GM19372 (cell line): Measurements from ENCODE around the gene TDRD10.
"Not testable (repeated sequence)": the region's sequence is repeated elsewhere in the genome, so short reads cannot be mapped to it uniquely, and the experiment has no call there.

Experiments used
- ATAC-seq: cut with Tn5 transposase; IDR thresholded peaks from one replicate; pipeline ENCODE4 v1.9.1; 2021; ENCODE audit warnings: mild to moderate bottlenecking, low read depth, moderate library complexity; ENCODE audit not compliant: unreplicated experiment

TDRD10 gene

DNA sequence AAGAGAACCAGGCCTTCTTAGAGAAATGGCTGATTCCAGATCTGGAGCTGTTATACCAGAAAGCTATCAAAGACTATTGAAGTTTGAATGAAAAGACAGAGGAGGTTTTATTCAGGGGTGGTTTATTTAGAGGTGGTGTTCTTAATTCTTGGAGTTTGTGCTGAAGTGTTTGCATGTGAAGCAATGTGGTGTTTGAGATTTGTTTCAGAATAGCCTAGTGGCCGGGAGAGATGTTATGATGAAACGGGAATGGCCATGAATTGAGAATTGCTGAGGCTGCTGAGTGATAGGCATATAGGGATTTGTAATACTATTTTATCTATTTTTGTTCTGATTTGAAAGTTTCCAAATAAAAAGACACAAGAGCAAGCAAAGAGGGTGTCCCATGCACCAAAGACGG, 10.7 kb downstream of the TDRD10 start:
- ATAC-seq: no peak

DNA sequence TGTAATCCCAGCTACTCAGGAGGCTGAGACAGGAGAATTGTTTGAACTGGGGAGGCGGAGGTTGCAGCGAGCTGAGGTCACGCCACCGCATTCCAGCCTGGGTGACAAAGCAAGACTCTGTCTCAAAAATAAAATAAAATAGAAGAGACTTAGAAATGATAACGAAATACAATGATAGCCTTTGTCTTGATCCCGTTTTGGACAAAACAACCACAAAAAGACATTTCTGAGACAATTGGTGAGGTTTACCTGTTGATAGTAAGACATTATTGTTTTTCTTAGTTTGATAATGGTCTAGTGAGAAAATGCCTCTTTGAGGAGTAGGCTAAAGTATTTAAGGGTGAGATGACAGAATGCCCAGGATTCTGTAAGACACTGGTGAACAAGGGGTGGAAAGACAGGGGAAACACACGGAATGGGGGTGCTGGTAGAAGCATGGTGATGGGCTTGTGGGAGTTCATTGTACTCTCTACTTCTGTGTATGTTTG, 12.1 kb downstream of the TDRD10 start:
- ATAC-seq: no peak

DNA sequence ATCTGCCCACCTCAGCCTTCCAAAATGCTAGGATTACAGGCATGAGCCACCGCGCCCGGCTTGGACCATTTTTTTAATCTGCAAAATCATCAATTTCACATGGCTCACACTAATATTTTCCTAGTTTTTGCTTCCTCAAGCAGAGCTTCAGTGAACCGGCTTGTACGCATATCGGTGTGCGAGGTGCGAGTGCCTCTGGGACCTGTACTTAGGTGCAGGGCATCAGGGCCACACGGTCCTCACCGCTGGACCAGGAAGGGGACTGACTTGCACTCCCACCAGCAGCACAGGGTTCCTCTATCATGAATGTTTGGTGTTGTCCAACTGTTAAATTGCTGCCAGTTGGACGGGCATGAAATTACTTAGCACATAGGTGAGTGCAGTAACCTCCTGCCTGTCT, 15.6 kb downstream of the TDRD10 start:
- ATAC-seq: no peak

- ATAC-seq: no peak
These were observed 17.6 kb downstream of the TDRD10 start for GRCh38 chr1:154519591-154519991.

DNA sequence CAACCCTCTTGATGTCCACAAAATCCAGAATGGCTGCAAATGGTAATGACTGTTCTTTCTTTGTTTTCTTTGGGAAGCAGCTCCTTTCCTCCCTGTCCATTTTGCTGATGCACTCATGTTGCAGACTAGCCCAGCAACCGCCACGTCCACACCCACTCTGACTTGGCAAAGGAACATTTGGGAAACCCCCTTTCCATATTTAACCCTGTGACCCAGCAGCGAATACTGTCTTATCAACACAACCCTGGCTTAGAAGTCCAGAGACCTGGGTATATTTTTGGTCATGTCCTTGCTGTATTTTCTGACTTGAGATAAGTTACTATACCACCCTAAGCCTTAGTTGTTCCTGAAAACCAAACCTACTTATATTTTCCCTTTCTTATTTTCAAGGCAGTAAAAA, 18.3 kb downstream of the TDRD10 start:
- no peak for ATAC-seq

- ATAC-seq: no peak
These were observed 19.7 kb downstream of the TDRD10 start for GRCh38 chr1:154521695-154522094.

GRCh38 chr1:154524881-154525280, 22.9 kb downstream of the TDRD10 start:
- no peak for ATAC-seq

DNA sequence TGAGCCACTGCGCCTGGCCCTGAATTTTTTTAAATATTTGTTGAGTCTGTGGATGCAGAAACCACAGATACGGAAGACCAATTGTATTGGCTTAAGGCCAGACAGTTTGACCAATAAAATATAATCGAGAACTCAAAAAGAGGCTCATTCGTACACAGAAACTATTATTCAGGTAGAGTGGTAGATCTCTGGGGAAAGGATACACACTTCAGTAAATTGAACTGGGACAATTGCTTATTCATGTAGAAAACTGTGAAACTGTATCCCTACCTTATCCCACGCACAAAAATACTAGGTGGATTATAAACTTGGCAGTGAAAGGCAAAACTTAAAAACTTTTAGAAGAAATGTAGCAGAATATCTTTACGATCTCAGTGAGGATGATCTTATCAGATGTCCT, 25.2 kb downstream of the TDRD10 start:
- ATAC-seq: no peak

- ATAC-seq: no peak
These were observed 27.3 kb downstream of the TDRD10 start for GRCh38 chr1:154529308-154529707.

DNA sequence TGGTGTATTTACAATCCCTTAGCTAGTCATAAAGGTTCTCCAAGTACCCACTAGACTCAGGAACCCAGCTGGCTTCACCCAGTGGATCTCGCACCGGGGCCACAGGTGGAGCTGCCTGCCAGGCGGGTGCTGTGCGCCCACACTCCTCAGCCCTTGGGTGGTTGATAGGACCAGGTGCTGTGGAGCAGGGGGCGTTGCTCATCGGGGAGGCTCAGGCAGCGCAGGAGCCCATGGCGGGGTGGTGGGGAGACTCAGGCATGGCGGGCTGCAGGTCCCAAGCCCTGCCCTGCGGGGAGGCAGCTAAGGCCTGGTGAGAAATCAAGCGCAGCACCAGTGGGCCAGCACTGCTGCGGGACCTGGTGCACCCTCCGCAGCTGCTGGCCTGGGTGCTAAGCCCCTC, 29.9 kb downstream of the TDRD10 start:
- not testable (repeated sequence) for ATAC-seq

DNA sequence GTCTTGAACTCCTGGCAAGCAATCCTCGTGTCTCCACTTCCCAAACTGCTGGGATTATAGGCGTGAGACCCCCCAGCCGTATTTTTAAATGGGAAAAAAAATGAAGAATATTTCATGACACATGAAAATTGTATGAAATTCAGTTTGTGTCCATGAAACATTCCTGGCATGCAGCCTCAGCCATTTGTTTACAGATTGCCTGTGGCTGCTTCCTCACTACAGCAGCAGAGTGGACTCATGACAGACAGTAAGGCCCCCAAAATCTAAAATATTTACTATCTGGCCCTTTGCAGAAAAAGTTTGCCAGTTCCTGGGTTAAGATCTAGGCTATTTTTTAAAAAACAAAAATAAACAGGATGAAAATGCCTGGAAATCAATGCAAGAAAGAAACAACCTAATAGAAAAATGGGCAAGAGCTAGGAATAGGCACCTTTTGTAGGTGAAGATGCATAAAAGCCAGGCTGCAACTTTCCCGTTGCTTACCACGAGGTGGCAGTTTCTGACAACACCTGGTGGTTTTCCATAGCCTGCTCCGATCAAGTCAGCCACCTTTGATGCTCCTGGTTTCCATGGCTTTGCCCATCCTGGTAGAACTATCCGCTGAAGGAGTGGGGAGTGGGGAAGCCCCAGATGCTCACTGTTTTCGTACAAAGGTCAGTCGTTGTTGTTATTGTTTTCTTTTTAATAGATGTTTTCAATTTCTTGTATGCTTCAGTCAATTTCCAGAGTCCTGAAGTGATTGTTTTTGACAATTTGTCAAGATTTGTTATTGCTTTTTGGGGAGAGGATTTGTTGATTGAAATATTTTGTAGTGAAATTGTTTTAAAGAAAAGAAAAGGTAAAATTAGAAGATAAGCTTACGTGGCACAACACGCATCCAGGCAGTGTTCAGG, 32.2 kb downstream of the TDRD10 start:
- ATAC-seq: no peak

GRCh38 chr1:154536570-154536969, 34.6 kb downstream of the TDRD10 start:
- no peak for ATAC-seq

- no peak for ATAC-seq
These were observed 37.8 kb downstream of the TDRD10 start for GRCh38 chr1:154539486-154540483.

- ATAC-seq: no peak
These were observed 39.2 kb downstream of the TDRD10 start for GRCh38 chr1:154541231-154541630.

DNA sequence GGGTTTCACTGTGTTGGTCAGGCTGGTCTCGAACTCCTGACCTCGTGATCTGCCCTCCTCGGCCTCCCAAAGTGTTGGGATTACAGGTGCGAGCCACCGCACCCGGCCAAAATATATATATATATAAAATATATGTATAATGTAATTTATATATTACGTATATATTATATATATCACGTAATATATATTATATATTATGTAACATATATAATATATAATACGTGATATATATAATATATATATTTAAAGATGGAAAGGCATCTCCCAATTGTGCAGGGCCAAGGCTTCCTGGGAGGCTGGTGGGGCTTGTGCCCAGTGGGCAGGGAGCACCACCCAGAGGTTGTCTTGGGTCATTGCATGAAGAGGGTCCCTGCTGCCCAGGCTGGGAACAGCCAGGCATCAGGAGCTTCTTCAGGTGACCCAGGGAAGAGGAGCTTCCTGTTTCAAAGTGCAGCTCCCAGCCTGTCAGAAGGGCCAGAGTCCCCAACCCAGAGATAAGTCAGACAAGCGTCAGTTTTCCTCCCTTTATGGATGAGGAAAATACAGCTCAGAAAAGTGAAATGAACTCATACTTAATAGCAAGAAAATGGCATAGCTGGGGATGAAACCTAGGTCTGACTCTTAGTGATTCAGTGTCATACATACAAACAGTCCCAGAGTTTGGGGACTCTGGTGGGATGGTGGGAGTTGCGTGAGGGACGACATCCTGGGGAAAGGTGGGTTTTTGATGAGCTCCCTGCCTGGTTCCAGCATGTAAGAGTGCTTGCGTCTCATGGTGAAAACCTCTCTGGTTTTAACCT, 44.4 kb downstream of the TDRD10 start:
- ATAC-seq: no peak

GRCh38 chr1:154547105-154547732, 45.2 kb downstream of the TDRD10 start:
- no peak for ATAC-seq

GRCh38 chr1:154548028-154548427, 46.0 kb downstream of the TDRD10 start:
- ATAC-seq: no peak

- ATAC-seq: no peak
These were observed 47.3 kb downstream of the TDRD10 start for GRCh38 chr1:154549202-154549770.

DNA sequence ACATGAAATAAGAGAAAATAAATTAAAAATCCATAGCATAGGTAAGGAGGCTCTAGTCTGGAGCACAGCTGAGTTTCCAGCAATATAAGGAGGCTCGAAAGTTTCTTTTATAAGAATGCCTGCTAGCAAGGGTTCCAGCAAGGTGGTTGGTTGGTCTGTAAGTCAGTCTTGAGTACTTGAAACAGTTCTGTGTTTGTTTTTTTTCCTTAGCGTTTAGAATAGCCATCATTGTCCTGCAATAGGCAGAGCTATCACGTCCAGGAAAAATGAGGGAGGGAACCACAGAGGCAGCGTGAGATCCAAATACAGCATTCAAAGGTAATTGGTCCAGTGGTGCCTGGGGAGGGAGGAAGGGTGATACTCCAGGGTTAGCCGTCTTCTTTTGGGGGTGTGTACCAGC, 48.1 kb downstream of the TDRD10 start:
- ATAC-seq: no peak

DNA sequence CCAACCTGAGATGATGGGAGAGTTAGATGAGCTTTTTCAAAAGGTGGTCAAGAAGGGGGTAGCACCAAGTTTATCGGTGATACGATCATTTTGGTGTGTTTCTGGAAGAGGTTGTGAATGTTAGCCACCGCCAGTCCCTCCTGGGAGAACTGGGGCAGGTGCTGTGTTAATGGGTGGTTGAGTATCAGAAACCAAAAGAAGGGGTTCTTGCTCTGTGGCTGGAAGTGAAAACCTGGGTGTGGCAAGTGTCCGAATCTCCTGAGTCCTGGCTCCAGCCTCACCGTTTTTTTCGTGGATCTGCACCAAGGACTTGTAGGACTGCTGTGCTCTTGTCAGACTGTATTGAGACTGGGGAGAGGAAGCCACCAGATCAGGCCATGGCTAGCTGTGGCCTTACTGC, 48.6 kb downstream of the TDRD10 start:
- ATAC-seq: no peak
